SK-N-SH treated with all-trans-retinoic acid at 6 μM for 48 hours (cell line): ENCODE data around the gene YPEL1.

Experiments used
- ATAC-seq: fragments of 200-7000 bp; cut with Tn5 transposase; 3 replicates; pipeline ENCODE4 v1.9.1; 2020; ENCODE audit warnings: mild to moderate bottlenecking, moderate library complexity
- ARNTL ChIP-seq: fragments of 450-650 bp; formaldehyde crosslinking; IDR thresholded peaks from 2 replicates; pipeline ENCODE4 v1.5.0; 2020; ENCODE audit warnings: low read depth, mild to moderate bottlenecking, moderate library complexity, borderline replicate concordance
- BACH2 ChIP-seq: fragments of 250-450 bp; sonication (Bioruptor Pico); IDR thresholded peaks from 2 replicates; pipeline ENCODE4 v1.9.0; 2021; ENCODE audit warnings: mild to moderate bottlenecking, borderline replicate concordance
- CSDC2 ChIP-seq: fragments of 250-450 bp; sonication (Bioruptor Pico); IDR thresholded peaks from 2 replicates; pipeline ENCODE4 v1.5.0; 2020; ENCODE audit warnings: mild to moderate bottlenecking, moderate library complexity
- CSRNP3 ChIP-seq: fragments of 250-450 bp; sonication (Bioruptor Pico); IDR thresholded peaks from 2 replicates; pipeline ENCODE4 v1.5.1; 2021; ENCODE audit warnings: mild to moderate bottlenecking, moderate library complexity
- ESRRG ChIP-seq: fragments of 250-450 bp; sonication (Bioruptor Pico); IDR thresholded peaks from 2 replicates; pipeline ENCODE4 v1.6.1; 2021; ENCODE audit warnings: mild to moderate bottlenecking
- GLIS3 ChIP-seq: fragments of 250-450 bp; sonication (Bioruptor Pico); IDR thresholded peaks from 2 replicates; pipeline ENCODE4 v1.5.0; 2020; ENCODE audit warnings: mild to moderate bottlenecking, moderate library complexity
- ISL1 ChIP-seq: fragments of 250-450 bp; sonication (Bioruptor Pico); IDR thresholded peaks from 2 replicates; pipeline ENCODE4 v2.1.2; 2022; ENCODE audit warnings: mild to moderate bottlenecking, moderate library complexity
- OSR1 ChIP-seq: fragments of 250-450 bp; sonication (Bioruptor Pico); IDR thresholded peaks from 2 replicates; pipeline ENCODE4 v1.8.0; 2022; ENCODE audit warnings: moderate library complexity, mild to moderate bottlenecking, inconsistent platforms
- POU6F1 ChIP-seq: fragments of 250-450 bp; sonication (Bioruptor Pico); IDR thresholded peaks from 2 replicates; pipeline ENCODE4 v1.8.0; 2021; ENCODE audit warnings: low read depth, mild to moderate bottlenecking, moderate library complexity, borderline replicate concordance
- PPARA ChIP-seq: fragments of 250-450 bp; sonication (Bioruptor Pico); IDR thresholded peaks from 2 replicates; pipeline ENCODE4 v1.5.0; 2020; ENCODE audit warnings: mild to moderate bottlenecking, borderline replicate concordance
- SNAI2 ChIP-seq: fragments of 250-450 bp; sonication (Bioruptor Pico); IDR thresholded peaks from 2 replicates; pipeline ENCODE4 v1.5.0; 2020; ENCODE audit warnings: mild to moderate bottlenecking, moderate library complexity
- TCF4 ChIP-seq: fragments of 250-450 bp; sonication (Bioruptor Pico); IDR thresholded peaks from 2 replicates; pipeline ENCODE4 v1.8.0; 2021; ENCODE audit warnings: mild to moderate bottlenecking, moderate library complexity, borderline replicate concordance
- TOX ChIP-seq: fragments of 250-450 bp; sonication (Bioruptor Pico); IDR thresholded peaks from 2 replicates; pipeline ENCODE4 v1.8.0; 2021; ENCODE audit warnings: mild to moderate bottlenecking, moderate library complexity, borderline replicate concordance
- ZC3H10 ChIP-seq: fragments of 250-450 bp; sonication (Bioruptor Pico); IDR thresholded peaks from 2 replicates; pipeline ENCODE4 v1.5.1; 2021; ENCODE audit warnings: mild to moderate bottlenecking, moderate library complexity
- ZFP3 ChIP-seq: fragments of 250-450 bp; sonication (Bioruptor Pico); IDR thresholded peaks from 2 replicates; pipeline ENCODE4 v1.5.0; 2020; ENCODE audit warnings: mild to moderate bottlenecking, moderate library complexity
- ZFP30 ChIP-seq: fragments of 450-650 bp; formaldehyde crosslinking; IDR thresholded peaks from 2 replicates; pipeline ENCODE4 v1.5.0; 2022; ENCODE audit warnings: mild to moderate bottlenecking, moderate library complexity
- ZNF565 ChIP-seq: fragments of 450-650 bp; formaldehyde crosslinking; conservative IDR thresholded peaks from 2 replicates; pipeline ENCODE4 v1.5.0; 2020; ENCODE audit warnings: low read depth, mild to moderate bottlenecking, moderate library complexity
- ZNF70 ChIP-seq: fragments of 450-650 bp; formaldehyde crosslinking; IDR thresholded peaks from 2 replicates; pipeline ENCODE4 v1.5.0; 2020; ENCODE audit warnings: mild to moderate bottlenecking, moderate library complexity
- ZNF8 ChIP-seq: fragments of 450-650 bp; formaldehyde crosslinking; IDR thresholded peaks from 2 replicates; pipeline ENCODE4 v1.5.0; 2020; ENCODE audit warnings: mild to moderate bottlenecking, moderate library complexity
- TF ChIP-seq, protein P1 (sequence below): fragments of 250-450 bp; sonication (Bioruptor Pico); IDR thresholded peaks from 2 replicates; pipeline ENCODE4 v1.5.0; 2020; ENCODE audit warnings: mild to moderate bottlenecking, moderate library complexity
- TF ChIP-seq, protein P2 (sequence below): fragments of 250-450 bp; sonication (Bioruptor Pico); IDR thresholded peaks from 2 replicates; pipeline ENCODE4 v1.8.0; 2020; ENCODE audit warnings: mild to moderate bottlenecking, moderate library complexity, borderline replicate concordance
- TF ChIP-seq, protein P3 (sequence below): fragments of 250-450 bp; sonication (Bioruptor Pico); IDR thresholded peaks from 2 replicates; pipeline ENCODE4 v1.5.1; 2020; ENCODE audit warnings: low read depth, mild to moderate bottlenecking, moderate library complexity

YPEL1 gene

DNA sequence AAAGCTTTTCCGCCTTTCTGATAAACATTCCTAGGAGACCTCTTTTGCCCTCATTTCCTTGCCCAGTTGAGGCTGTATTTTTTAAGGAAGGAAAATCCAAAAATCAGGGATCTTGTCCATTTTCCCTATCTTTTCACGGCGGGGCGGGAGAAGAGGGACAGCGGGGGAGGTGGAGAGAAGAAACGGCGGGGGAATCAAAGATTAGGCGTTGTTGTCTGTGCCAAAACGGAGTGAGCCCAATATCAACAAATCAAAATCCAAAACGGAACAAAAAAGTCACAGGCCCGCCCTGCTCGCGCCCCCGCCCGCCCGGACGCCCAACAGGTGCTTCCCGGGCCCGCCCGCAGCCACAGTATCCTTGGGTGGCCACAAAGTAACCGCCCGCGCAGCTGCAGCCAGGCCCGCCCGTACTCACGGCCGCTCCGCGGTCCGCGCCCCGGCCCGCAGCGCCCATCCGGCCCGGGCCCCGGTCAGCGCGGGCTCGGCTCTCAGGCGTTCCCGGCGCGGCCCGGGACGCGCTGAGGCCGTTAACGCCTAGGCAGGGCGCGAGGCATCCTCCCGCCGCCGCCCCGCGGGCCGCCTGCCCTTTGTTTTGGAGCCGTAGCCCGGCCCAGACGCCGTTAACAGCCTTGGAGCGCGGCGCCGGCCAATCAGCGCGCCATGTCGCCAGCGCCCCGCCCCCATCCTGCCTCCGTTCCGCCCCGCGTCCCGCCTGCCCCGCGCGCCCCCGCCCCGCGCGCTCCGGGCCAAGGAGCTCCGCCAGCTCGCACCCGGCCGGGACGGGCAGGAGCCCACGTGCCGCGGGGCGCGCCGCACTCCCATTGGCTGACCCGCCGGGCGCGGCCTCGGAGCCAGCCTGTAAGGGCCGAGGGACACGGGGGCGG, at the start of gene YPEL1:
Gene YPEL1 (minus strand): TSS at position 595 of the 884 bp plus-strand sequence. CDS start 25,050 bp downstream, outside the sequence.
- ATAC-seq = peak; percentile 94
- TF ChIP-seq PPARA (CRISPR knock-in tag) (0 out of 2 replicates have a peak, but pooled peaks have one; percentile 52), ZFP3 (no peak), ZFP30 (CRISPR knock-in tag) (no peak), SNAI2 (CRISPR knock-in tag) (peak; percentile 76; the same call in 1 of the 2 replicates)

GRCh38 chr22:21780259-21780658, 44.7 kb upstream of the YPEL1 start:
- TF ChIP-seq CSRNP3 (CRISPR knock-in tag) = no peak

GRCh38 chr22:21779444-21779843, 43.9 kb upstream of the YPEL1 start:
- peak; percentile 35; the same call in 1 of the 3 replicates for ATAC-seq
- TF ChIP-seq ISL1 (no peak), ZC3H10 (no peak), ESRRG (CRISPR knock-in tag) (no peak), ARNTL (CRISPR knock-in tag) (no peak), CSDC2 (no peak), PPARA (CRISPR knock-in tag) (no peak), TCF4 (CRISPR knock-in tag) (no peak)

More at GRCh38 chr22:21780259-21780658, 44.7 kb upstream of the YPEL1 start:
- no peak for ATAC-seq

DNA sequence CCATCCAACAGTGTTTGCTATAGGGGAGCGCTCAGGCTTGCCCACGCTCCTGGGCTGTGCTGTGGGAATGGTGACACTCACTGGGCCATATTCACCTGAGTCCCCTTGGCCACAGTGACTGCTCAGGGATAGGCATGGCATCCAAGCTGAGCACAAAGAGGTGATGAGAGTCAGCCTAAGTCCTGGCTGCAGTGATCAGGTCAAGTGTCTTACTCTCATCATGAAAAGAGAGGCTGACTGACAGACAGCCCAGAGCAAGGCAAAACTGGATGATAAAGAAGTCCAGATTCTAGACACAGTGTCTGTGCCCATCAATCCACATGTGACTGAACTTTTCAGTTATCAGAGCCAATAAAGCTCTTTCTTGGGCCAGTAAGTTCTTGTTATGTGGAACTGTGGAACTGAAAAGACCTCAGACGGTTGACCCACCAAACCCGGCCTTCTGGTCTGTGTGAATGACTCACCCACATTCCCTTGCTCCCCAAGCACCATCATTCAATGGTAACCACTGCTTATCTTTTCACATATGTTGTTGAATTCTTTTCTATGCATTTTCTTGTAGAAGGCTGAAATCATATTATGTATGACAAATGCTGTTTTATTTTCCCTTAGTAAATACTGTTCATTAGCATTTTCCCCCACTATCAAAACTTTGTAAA, 43.2 kb upstream of the YPEL1 start:
- TF ChIP-seq ISL1 = peak; percentile 25; the same call in 1 of the 2 replicates
- no peak for TF ChIP-seq OSR1

DNA sequence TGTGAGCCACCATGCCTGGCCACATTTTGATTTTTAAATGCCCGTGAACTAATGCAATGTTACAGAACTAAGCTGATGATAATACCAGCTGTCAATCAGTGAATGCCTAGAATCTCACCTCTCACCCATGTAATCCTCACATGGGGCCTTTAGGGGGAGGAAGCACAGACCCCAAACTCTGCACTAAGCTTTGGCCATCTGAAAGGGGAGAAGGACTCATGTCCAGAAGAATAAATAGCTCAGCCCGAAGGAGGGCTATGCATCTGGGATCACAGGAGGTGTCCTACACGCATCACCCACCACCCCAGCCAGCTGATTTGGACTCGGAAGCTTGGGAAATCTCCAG, 36.0 kb upstream of the YPEL1 start:
- TF ChIP-seq ZNF565 (CRISPR knock-in tag) (no peak), ZNF8 (CRISPR knock-in tag) (no peak), ISL1 (no peak), ZFP3 (no peak), PPARA (CRISPR knock-in tag) (no peak), TOX (no peak), BACH2 (no peak), ZFP30 (CRISPR knock-in tag) (no peak), TCF4 (CRISPR knock-in tag) (no peak), CSRNP3 (CRISPR knock-in tag) (no peak), SNAI2 (CRISPR knock-in tag) (no peak), ZNF70 (CRISPR knock-in tag) (no peak), ARNTL (CRISPR knock-in tag) (no peak), GLIS3 (no peak), OSR1 (no peak), POU6F1 (CRISPR knock-in tag) (no peak), CSDC2 (no peak)
- TF ChIP-seq, protein P1, sequence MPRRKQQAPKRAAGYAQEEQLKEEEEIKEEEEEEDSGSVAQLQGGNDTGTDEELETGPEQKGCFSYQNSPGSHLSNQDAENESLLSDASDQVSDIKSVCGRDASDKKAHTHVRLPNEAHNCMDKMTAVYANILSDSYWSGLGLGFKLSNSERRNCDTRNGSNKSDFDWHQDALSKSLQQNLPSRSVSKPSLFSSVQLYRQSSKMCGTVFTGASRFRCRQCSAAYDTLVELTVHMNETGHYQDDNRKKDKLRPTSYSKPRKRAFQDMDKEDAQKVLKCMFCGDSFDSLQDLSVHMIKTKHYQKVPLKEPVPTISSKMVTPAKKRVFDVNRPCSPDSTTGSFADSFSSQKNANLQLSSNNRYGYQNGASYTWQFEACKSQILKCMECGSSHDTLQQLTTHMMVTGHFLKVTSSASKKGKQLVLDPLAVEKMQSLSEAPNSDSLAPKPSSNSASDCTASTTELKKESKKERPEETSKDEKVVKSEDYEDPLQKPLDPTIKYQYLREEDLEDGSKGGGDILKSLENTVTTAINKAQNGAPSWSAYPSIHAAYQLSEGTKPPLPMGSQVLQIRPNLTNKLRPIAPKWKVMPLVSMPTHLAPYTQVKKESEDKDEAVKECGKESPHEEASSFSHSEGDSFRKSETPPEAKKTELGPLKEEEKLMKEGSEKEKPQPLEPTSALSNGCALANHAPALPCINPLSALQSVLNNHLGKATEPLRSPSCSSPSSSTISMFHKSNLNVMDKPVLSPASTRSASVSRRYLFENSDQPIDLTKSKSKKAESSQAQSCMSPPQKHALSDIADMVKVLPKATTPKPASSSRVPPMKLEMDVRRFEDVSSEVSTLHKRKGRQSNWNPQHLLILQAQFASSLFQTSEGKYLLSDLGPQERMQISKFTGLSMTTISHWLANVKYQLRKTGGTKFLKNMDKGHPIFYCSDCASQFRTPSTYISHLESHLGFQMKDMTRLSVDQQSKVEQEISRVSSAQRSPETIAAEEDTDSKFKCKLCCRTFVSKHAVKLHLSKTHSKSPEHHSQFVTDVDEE (CRISPR knock-in tag) = no peak
- TF ChIP-seq, protein P2, sequence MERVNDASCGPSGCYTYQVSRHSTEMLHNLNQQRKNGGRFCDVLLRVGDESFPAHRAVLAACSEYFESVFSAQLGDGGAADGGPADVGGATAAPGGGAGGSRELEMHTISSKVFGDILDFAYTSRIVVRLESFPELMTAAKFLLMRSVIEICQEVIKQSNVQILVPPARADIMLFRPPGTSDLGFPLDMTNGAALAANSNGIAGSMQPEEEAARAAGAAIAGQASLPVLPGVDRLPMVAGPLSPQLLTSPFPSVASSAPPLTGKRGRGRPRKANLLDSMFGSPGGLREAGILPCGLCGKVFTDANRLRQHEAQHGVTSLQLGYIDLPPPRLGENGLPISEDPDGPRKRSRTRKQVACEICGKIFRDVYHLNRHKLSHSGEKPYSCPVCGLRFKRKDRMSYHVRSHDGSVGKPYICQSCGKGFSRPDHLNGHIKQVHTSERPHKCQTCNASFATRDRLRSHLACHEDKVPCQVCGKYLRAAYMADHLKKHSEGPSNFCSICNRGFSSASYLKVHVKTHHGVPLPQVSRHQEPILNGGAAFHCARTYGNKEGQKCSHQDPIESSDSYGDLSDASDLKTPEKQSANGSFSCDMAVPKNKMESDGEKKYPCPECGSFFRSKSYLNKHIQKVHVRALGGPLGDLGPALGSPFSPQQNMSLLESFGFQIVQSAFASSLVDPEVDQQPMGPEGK = no peak
- TF ChIP-seq, protein P3, sequence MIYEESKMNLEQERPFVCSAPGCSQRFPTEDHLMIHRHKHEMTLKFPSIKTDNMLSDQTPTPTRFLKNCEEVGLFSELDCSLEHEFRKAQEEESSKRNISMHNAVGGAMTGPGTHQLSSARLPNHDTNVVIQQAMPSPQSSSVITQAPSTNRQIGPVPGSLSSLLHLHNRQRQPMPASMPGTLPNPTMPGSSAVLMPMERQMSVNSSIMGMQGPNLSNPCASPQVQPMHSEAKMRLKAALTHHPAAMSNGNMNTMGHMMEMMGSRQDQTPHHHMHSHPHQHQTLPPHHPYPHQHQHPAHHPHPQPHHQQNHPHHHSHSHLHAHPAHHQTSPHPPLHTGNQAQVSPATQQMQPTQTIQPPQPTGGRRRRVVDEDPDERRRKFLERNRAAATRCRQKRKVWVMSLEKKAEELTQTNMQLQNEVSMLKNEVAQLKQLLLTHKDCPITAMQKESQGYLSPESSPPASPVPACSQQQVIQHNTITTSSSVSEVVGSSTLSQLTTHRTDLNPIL (CRISPR knock-in tag) = no peak
- TF ChIP-seq, all 23 proteins: peak for 0
- ATAC-seq = no peak

More for the DNA sequence above, 43.2 kb upstream of the YPEL1 start:
- peak; percentile 89 for ATAC-seq
